NCI-H2227 (cell line): ENCODE measurements around the gene GSAP.
"Not testable (repeated sequence)": the region's sequence is repeated elsewhere in the genome, so short reads cannot be mapped to it uniquely, and the experiment has no call there.

Experiments used
- DNase-seq: peaks from one replicate; lab custom pipeline; 2025; ENCODE audit not compliant: unreplicated experiment; lab: John Stamatoyannopoulos, UW

The GSAP gene

GRCh38 chr7:77415823-77416620 lies at the start of gene GSAP:
Gene GSAP (minus strand): TSS chr7:77416349. CDS start chr7:77416321, 28 bp downstream.
- DNase-seq = peak; percentile 59

- DNase-seq = no peak
These were observed 49.1 kb upstream of the GSAP start for GRCh38 chr7:77465256-77465655.

GRCh38 chr7:77464589-77464988 lies 48.4 kb upstream of the GSAP start:
- no peak for DNase-seq

GRCh38 chr7:77463632-77464031 lies 47.5 kb upstream of the GSAP start:
- DNase-seq = not testable (repeated sequence)

GRCh38 chr7:77461842-77462241 lies 45.7 kb upstream of the GSAP start:
- DNase-seq = no peak

- DNase-seq = no peak
These were observed 45.1 kb upstream of the GSAP start for GRCh38 chr7:77461246-77461645.

- peak; percentile 10 for DNase-seq
These were observed 43.9 kb upstream of the GSAP start for GRCh38 chr7:77460057-77460486.

GRCh38 chr7:77459311-77459726 lies 43.2 kb upstream of the GSAP start:
- DNase-seq = no peak

GRCh38 chr7:77458786-77459185 lies 42.6 kb upstream of the GSAP start:
- DNase-seq = no peak

GRCh38 chr7:77457779-77458178 lies 41.6 kb upstream of the GSAP start:
- DNase-seq = peak; percentile 80

GRCh38 chr7:77456696-77457095 lies 40.5 kb upstream of the GSAP start:
- DNase-seq = no peak

- no peak for DNase-seq
These were observed 39.2 kb upstream of the GSAP start for GRCh38 chr7:77455321-77455720.

GRCh38 chr7:77454802-77455201 lies 38.7 kb upstream of the GSAP start:
- no peak for DNase-seq

- no peak for DNase-seq
These were observed 37.4 kb upstream of the GSAP start for GRCh38 chr7:77453531-77453930.

GRCh38 chr7:77451950-77452349 lies 35.8 kb upstream of the GSAP start:
- DNase-seq = not testable (repeated sequence)

- no peak for DNase-seq
These were observed 34.5 kb upstream of the GSAP start for GRCh38 chr7:77450613-77451012.

- no peak for DNase-seq
These were observed 33.9 kb upstream of the GSAP start for GRCh38 chr7:77450054-77450453.

- DNase-seq = no peak
These were observed 31.5 kb upstream of the GSAP start for GRCh38 chr7:77447616-77448015.

GRCh38 chr7:77444123-77444522 lies 28.0 kb upstream of the GSAP start:
- DNase-seq = peak; percentile 43

- DNase-seq = no peak
These were observed 26.9 kb upstream of the GSAP start for GRCh38 chr7:77443042-77443441.

- DNase-seq = no peak
These were observed 26.5 kb upstream of the GSAP start for GRCh38 chr7:77442636-77443035.

GRCh38 chr7:77441046-77441445 lies 24.9 kb upstream of the GSAP start:
- no peak for DNase-seq

- DNase-seq = peak; percentile 54
These were observed 23.4 kb upstream of the GSAP start for GRCh38 chr7:77439572-77439971.
